PC-9 (cell line): ENCODE results near the gene UBASH3A. TPM values are rescaled to one million over a fixed set of nuclear protein-coding genes. Genes with fewer than 3 reads are reported as not detected.

ENCODE experiments used
- BruUV-seq: library from RNA; stranded (reverse); fragments of 400-500 nt; replicated peaks from 2 replicates; lab custom pipeline; 2021; lab: Mats Ljungman, UMichigan
- CTCF ChIA-PET: fragments of 300-600 bp; sonication (Branson Sonifier 250); formaldehyde crosslinking; loops from one replicate; lab custom pipeline; 2022; ENCODE audit warnings: antibody characterized with exemption; lab: Charles Lee
- POLR2A ChIA-PET: fragments of 300-600 bp; sonication (Branson Sonifier 250); formaldehyde crosslinking; loops from one replicate; lab custom pipeline; 2022; ENCODE audit warnings: antibody characterized with exemption; ENCODE audit not compliant: unreplicated experiment; lab: Charles Lee
- DNase-seq, 2 experiments: peaks; one replicate each; pipeline versions ENCODE4 v3.0.0 to v3.0.0-alpha.2; 2015 to 2022; ENCODE audit warnings: mixed read lengths in 1 of 2
- H2AFZ ChIP-seq: fragments of 200-600 bp; sonication (generic); 2 replicates; pipeline ENCODE4 v1.8.1; 2017; ENCODE audit warnings: antibody characterized with exemption
- H3F3A ChIP-seq: fragments of 200-600 bp; sonication (generic); 2 replicates; pipeline ENCODE4 v1.8.1; 2017; ENCODE audit warnings: antibody characterized with exemption, mild to moderate bottlenecking, low read depth; ENCODE audit not compliant: insufficient read depth
- H3K27ac ChIP-seq: fragments of 200-600 bp; sonication (generic); 2 replicates; pipeline ENCODE4 v1.6.1; 2016; ENCODE audit warnings: mixed run types
- H3K27me3 ChIP-seq: fragments of 200-600 bp; sonication (generic); 2 replicates; pipeline ENCODE4 v1.6.1; 2016; ENCODE audit warnings: low read depth, mixed run types; ENCODE audit not compliant: insufficient read depth
- H3K36me3 ChIP-seq: fragments of 200-600 bp; sonication (generic); 2 replicates; pipeline ENCODE4 v1.6.1; 2016; ENCODE audit warnings: low read depth, mixed run types
- H3K4me1 ChIP-seq: fragments of 200-600 bp; sonication (generic); replicated peaks from 2 replicates; pipeline ENCODE4 v1.6.1; 2016; ENCODE audit warnings: mixed run types; ENCODE audit not compliant: insufficient read depth
- H3K4me2 ChIP-seq: fragments of 200-600 bp; sonication (generic); 2 replicates; pipeline ENCODE4 v1.6.1; 2017; ENCODE audit warnings: mixed run types
- H3K4me3 ChIP-seq: fragments of 200-600 bp; sonication (generic); 2 replicates; pipeline ENCODE4 v1.6.1; 2016; ENCODE audit warnings: mixed run types
- H3K79me2 ChIP-seq: fragments of 200-600 bp; sonication (generic); 2 replicates; pipeline ENCODE4 v1.6.1; 2017; ENCODE audit warnings: low read depth, mixed run types
- H3K9me2 ChIP-seq: fragments of 200-600 bp; sonication (generic); 2 replicates; pipeline ENCODE4 v1.8.1; 2017; ENCODE audit warnings: mild to moderate bottlenecking; ENCODE audit not compliant: insufficient read depth
- H3K9me3 ChIP-seq: fragments of 200-600 bp; sonication (generic); 2 replicates; pipeline ENCODE4 v1.8.1; 2016; ENCODE audit warnings: low read depth; ENCODE audit not compliant: insufficient read depth
- H4K20me1 ChIP-seq: fragments of 200-600 bp; sonication (generic); 2 replicates; pipeline ENCODE4 v1.8.1; 2017; ENCODE audit not compliant: insufficient read depth
- CTCF ChIP-seq: fragments of 200-600 bp; sonication (generic); conservative IDR thresholded peaks from 2 replicates; pipeline ENCODE4 v1.6.1; 2017; ENCODE audit warnings: mixed run types, antibody characterized with exemption, mild to moderate bottlenecking, moderate library complexity
- EZH2 ChIP-seq: fragments of 200-600 bp; sonication (generic); IDR thresholded peaks from 2 replicates; pipeline ENCODE4 v1.8.0; 2017; ENCODE audit warnings: antibody characterized with exemption, low read depth
- intact Hi-C: fragments of 100-400 bp; cut with micrococcal nuclease; formaldehyde crosslinking; loops from one replicate; pipeline ENCODE4 v1.10.0; 2022; ENCODE audit not compliant: unreplicated experiment
- total RNA-seq: library from RNA; stranded (reverse); gene quantifications from 2 replicates; pipeline ENCODE4 v1.2.3, GENCODE V29; 2021

The UBASH3A gene
- total RNA-seq, 1 experiment from 2014 or later = not detected

DNA sequence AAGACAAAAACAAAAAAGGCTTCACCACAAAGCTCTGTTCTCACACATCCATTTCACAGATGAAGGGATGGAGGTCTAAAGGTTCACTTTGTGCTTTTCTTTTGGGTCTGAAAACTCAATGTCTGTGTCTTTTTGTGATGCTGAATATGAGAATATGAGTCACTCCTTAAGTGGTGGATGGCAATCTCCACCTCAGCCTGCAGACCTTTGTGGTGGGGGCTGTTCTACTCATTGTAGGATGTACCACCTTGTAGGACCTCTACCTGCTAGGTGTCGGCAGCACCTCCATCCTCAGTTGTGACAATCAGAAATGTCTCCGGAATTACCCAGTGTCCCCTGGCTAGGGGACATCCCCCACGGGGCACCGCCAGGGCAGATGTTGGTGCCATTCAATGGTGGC lies 42.8 kb downstream of the UBASH3A start:
- H3K27me3 ChIP-seq = 0 out of 2 replicates have a peak, but pooled peaks cover 3% of the 10 kb centered on the region
- no peak overlapping the region for H2AFZ ChIP-seq
- H3K9me2 ChIP-seq = no peaks in the 10 kb centered on the region
- H3K36me3 ChIP-seq = no peaks in the 10 kb centered on the region
- no peaks in the 10 kb centered on the region for H3K79me2 ChIP-seq
- DNase-seq = no peak
- intact Hi-C loops = no loop called here
- no peaks in the 10 kb centered on the region for H4K20me1 ChIP-seq
- ChIA-PET CTCF (no interaction called here), POLR2A (no interaction called here)
- H3F3A ChIP-seq = no peaks in the 10 kb centered on the region; the same call in 1 of the 2 replicates
- BruUV-seq = no TSS peak
- no peaks in the 10 kb centered on the region for H3K9me3 ChIP-seq
- no peak for TF ChIP-seq CTCF
- TF ChIP-seq EZH2 = no peak
- no peaks in the 10 kb centered on the region for H3K4me1 ChIP-seq
- no peak overlapping the region for H3K4me2 ChIP-seq
- H3K27ac ChIP-seq = no peak overlapping the region
- no peak overlapping the region for H3K4me3 ChIP-seq

DNA sequence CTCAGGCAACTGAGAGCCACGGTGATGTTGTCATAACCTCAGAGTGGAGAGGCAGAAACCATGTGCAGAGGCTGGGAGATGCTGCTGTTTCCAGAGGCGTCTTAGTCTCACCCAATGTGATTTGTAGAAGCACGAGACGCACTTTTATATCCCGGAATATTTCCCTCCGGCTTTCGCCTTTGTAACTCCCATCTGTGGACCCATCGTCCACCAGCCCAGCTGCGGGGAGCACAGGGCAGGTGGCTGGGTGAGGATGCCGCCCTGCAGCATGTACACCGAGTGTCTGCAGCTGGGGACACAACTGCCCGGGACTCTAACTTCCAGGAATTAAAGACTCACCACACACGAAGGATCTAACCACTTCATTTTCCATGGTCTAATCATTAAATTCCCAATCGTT lies 43.5 kb downstream of the UBASH3A start:
- no peak for DNase-seq
- Histone ChIP-seq H3K9me2 (no peaks in the 10 kb centered on the region), H3K9me3 (no peaks in the 10 kb centered on the region), H3F3A (no peaks in the 10 kb centered on the region; the same call in 1 of the 2 replicates), H2AFZ (no peak overlapping the region), H4K20me1 (no peaks in the 10 kb centered on the region), H3K4me1 (no peaks in the 10 kb centered on the region), H3K36me3 (no peaks in the 10 kb centered on the region), H3K4me2 (no peak overlapping the region), H3K27me3 (0 out of 2 replicates have a peak, but pooled peaks cover 3% of the 10 kb centered on the region), H3K27ac (no peak overlapping the region), H3K79me2 (no peaks in the 10 kb centered on the region), H3K4me3 (no peak overlapping the region)
- POLR2A ChIA-PET = no interaction called here
- intact Hi-C loops = no loop called here
- CTCF ChIA-PET = no interaction called here
- BruUV-seq = no TSS peak
- no peak for TF ChIP-seq CTCF
- no peak for TF ChIP-seq EZH2

- H3K79me2 ChIP-seq = no peaks in the 10 kb centered on the region
- no TSS peak for BruUV-seq
- no peak overlapping the region for H3K4me3 ChIP-seq
- H3K27ac ChIP-seq = no peak overlapping the region
- DNase-seq = no peak
- CTCF ChIA-PET = no interaction called here
- no peaks in the 10 kb centered on the region for H4K20me1 ChIP-seq
- H3K27me3 ChIP-seq = 0 out of 2 replicates have a peak, but pooled peaks cover 3% of the 10 kb centered on the region
- no peaks in the 10 kb centered on the region for H3K9me2 ChIP-seq
- H3K4me2 ChIP-seq = no peak overlapping the region
- no peak overlapping the region for H2AFZ ChIP-seq
- intact Hi-C loops = no loop called here
- no peaks in the 10 kb centered on the region for H3K36me3 ChIP-seq
- TF ChIP-seq EZH2 = no peak
- TF ChIP-seq CTCF = no peak
- H3F3A ChIP-seq = no peaks in the 10 kb centered on the region; the same call in 1 of the 2 replicates
- no peaks in the 10 kb centered on the region for H3K4me1 ChIP-seq
- H3K9me3 ChIP-seq = no peaks in the 10 kb centered on the region
- POLR2A ChIA-PET = no interaction called here
Measured at GRCh38 chr21:42447732-42448131, 44.0 kb downstream of the UBASH3A start.
